KOPT-K1 (cell line): ENCODE measurements around the gene ADAMTS1.

Experiments
- H3K27ac ChIP-seq: fragments of 200-600 bp; sonication (generic); 2 replicates; pipeline ENCODE4 v1.5.1; 2016; ENCODE audit warnings: antibody characterized with exemption, mild to moderate bottlenecking, low read depth, low read length; ENCODE audit not compliant: poor library complexity, severe bottlenecking
- H3K36me3 ChIP-seq: fragments of 200-600 bp; sonication (generic); 2 replicates; pipeline ENCODE4 v1.5.1; 2017; ENCODE audit warnings: antibody characterized with exemption, mild to moderate bottlenecking, low read length, moderate library complexity; ENCODE audit not compliant: insufficient read depth
- H3K9me3 ChIP-seq: fragments of 200-600 bp; sonication (generic); 2 replicates; pipeline ENCODE4 v1.5.1; 2017; ENCODE audit warnings: antibody characterized with exemption, low read length, mild to moderate bottlenecking; ENCODE audit not compliant: insufficient read depth, poor library complexity, severe bottlenecking

Gene ADAMTS1

GRCh38 chr21:26850116-26850643 is 5.0 kb upstream of the ADAMTS1 start:
- Histone ChIP-seq H3K9me3 (no peaks in the 10 kb centered on the region), H3K27ac (no peak overlapping the region), H3K36me3 (no peaks in the 10 kb centered on the region)

DNA sequence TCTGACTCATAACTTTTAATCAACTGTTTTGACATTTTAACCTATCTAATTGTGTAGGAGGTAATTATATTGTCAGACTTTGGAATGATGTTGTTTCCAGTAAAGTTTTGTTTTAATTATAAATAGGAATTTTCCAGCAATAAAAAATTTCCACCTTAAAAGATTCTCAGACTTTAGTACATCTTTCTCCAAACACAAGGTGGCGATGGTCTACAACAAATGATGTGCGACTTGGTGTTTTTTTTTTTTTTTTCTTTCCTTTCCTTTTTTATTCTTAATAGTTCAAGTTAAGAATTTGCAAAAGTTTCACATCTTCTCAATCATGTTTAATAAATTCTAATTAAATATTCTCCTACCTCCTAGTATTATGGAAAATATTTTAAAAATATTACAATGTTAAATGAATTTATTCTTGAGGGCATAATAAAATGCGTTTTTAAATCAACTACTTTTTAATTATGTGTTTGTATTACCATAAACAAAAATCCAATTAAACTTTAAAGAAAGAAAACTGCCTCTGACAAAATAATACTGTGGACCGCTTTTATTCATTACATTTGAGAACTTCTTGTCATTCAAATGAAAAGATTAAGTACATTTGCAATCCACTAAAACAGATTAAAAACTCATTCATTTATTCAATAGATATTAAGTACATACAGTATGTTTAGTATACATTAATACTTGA is 4.4 kb upstream of the ADAMTS1 start:
- H3K36me3 ChIP-seq: no peaks in the 10 kb centered on the region
- H3K9me3 ChIP-seq: no peaks in the 10 kb centered on the region
- H3K27ac ChIP-seq: no peak overlapping the region

DNA sequence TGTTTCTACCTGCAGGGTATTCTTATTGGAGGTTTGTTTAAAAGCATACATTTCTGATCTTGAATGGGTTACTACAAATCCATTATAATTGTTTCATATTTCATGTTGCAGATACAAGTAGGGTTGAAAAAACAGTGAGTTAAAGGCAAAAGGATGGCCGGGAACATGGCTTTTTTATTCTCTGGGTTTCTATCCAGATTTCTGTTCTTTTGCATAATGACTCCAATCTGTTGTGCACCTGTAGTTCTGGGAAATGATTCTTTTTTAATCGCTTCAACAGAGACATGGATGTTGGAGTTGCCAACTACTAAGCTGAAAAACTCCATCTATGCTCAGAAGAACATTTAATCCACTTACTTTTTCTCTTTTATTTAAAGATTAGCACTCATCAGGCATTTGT is 2.7 kb upstream of the ADAMTS1 start:
- Histone ChIP-seq H3K27ac (no peak overlapping the region), H3K36me3 (no peaks in the 10 kb centered on the region), H3K9me3 (no peaks in the 10 kb centered on the region)

- Histone ChIP-seq H3K27ac (no peak overlapping the region), H3K36me3 (peaks cover 4% of the 10 kb centered on the region; the same call in 1 of the 2 replicates), H3K9me3 (no peaks in the 10 kb centered on the region)
Measured at GRCh38 chr21:26847002-26847401, 1.8 kb upstream of the ADAMTS1 start.

GRCh38 chr21:26846036-26846931 is 1.1 kb upstream of the ADAMTS1 start:
- no peak overlapping the region for H3K27ac ChIP-seq
- H3K9me3 ChIP-seq: no peaks in the 10 kb centered on the region
- H3K36me3 ChIP-seq: peaks cover 7% of the 10 kb centered on the region; the same call in 1 of the 2 replicates

- peaks cover 12% of the 10 kb centered on the region for H3K36me3 ChIP-seq
- H3K9me3 ChIP-seq: no peaks in the 10 kb centered on the region
- H3K27ac ChIP-seq: no peak overlapping the region
Measured at GRCh38 chr21:26845759-26846035, 488 bp upstream of the ADAMTS1 start.

GRCh38 chr21:26844258-26845065 is 747 bp downstream of the ADAMTS1 start:
- Histone ChIP-seq H3K36me3 (peaks cover 20% of the 10 kb centered on the region), H3K9me3 (no peaks in the 10 kb centered on the region), H3K27ac (peak overlapping the region; percentile 98)

GRCh38 chr21:26843933-26844257 is 1.3 kb downstream of the ADAMTS1 start:
- Histone ChIP-seq H3K36me3 (peaks cover 26% of the 10 kb centered on the region), H3K27ac (peak overlapping the region; percentile 98), H3K9me3 (no peaks in the 10 kb centered on the region)

GRCh38 chr21:26842974-26843932 is 2.0 kb downstream of the ADAMTS1 start:
- peaks cover 32% of the 10 kb centered on the region for H3K36me3 ChIP-seq
- H3K9me3 ChIP-seq: no peaks in the 10 kb centered on the region
- H3K27ac ChIP-seq: peak overlapping the region; percentile 98

- Histone ChIP-seq H3K36me3 (peaks cover 42% of the 10 kb centered on the region), H3K9me3 (no peaks in the 10 kb centered on the region), H3K27ac (peak overlapping the region; percentile 98)
Measured at GRCh38 chr21:26842300-26842699, 2.9 kb downstream of the ADAMTS1 start.

DNA sequence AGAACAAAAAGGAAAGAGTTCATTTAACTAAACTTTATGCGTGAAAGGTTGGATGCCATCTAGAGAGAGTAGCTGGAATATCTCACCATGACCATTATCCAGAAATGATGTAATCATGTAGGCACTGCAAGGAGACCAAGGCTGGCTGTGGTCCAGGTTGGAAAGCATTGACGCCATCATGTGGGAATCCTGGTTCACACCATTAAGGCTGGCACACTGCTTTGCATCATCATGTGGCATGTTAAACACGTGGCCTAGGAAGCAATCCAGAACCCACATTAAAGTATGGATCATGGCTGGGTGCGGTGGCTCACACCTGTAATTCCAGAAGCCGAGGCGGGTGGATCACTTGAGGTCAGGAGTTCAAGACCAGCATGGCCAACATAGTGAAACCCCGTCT is 4.3 kb downstream of the ADAMTS1 start:
- Histone ChIP-seq H3K9me3 (no peaks in the 10 kb centered on the region), H3K36me3 (peaks cover 54% of the 10 kb centered on the region), H3K27ac (peak overlapping the region; percentile 98)

DNA sequence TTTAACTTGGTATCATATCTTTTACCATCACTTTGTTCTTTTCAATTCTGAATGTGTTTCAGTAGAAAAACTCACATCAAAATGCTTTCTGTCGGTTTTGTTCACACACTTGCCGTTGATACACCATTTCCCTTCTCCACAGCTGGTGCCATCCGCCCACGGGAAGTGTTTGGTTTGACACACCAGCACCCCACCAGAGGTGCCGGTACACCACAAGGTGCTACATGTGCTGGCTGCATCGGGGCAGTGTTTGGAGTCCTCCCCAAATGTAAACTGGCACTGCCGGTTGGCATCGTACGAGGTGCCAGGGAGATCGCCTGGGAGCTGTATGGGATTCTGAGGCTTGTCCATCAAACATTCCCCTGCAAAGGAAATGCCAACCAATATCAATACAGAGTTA is 5.0 kb downstream of the ADAMTS1 start:
- Histone ChIP-seq H3K36me3 (peaks cover 57% of the 10 kb centered on the region), H3K27ac (peak overlapping the region; percentile 98), H3K9me3 (no peaks in the 10 kb centered on the region)

DNA sequence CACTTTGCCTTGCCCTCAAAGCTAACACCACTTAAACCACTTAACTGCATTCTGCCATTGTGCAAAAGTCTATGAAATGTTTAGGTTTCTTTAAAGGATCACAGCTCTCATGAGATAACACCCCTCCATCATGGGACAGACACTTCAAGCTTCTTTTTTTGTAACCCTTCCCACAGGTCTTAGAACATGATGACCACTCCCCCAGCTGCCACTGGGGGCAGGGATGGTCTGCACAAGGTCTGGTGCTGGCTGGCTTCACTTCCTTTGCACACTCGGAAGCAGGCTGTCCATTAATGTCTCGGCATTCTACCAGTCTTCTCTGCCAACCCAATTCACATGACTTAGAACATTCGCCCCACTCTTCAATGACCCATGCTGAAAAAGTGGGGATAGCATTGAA is 7.7 kb downstream of the ADAMTS1 start:
- Histone ChIP-seq H3K9me3 (no peaks in the 10 kb centered on the region), H3K27ac (peak overlapping the region; percentile 98), H3K36me3 (peaks cover 57% of the 10 kb centered on the region)

DNA sequence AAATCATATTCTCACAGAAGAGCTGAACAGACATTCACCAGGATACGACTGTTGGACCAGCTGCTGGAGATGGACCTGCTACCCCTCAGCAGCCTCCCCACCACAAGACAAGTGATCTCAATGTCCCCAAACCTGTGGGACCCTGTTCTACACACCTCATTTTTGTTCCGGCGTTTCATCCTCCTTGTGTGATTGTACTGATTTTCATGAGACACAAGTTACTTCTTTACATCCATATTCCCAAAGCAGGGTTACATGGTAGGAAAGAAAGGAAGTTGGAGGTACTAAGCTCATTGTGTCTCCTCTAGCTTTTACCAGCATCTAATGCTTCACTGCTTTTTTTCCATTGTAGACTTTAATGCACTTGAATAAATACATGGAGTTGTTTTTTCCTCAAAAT is 8.7 kb downstream of the ADAMTS1 start:
- peak overlapping the region; percentile 98 for H3K27ac ChIP-seq
- no peaks in the 10 kb centered on the region for H3K9me3 ChIP-seq

More for the DNA sequence above, 8.7 kb downstream of the ADAMTS1 start:
- H3K36me3 ChIP-seq: peaks cover 50% of the 10 kb centered on the region
